ENCODE results near the gene CSTF3.

Gene CSTF3

DNA sequence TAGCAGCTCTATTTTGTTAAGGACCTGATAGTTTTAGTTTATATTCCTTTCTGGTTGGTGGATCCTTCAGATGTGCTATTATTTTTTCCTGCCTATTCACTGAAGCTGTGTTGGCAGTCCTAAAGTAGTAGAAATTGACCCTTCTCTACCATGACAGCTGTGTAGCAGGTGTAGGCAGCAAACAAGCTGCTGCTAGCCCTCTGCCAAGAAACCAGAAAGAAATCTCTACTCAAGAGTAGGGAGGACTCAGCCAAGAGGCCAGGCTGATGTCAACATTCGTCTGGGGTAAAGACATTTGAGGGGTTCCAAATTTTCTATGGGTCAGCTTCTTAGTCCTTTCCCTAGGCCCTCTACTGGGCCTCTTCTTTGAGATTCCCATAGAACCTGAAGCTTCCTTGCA is 51.2 kb downstream of the CSTF3 start:
- Histone ChIP-seq H3K4me1 (ENCODE audit: insufficient read depth, low read length) (no peaks in the 10 kb centered on the region), H2AFZ (ENCODE audit: low read depth, low read length) (no peak overlapping the region), H3K27me3 (ENCODE audit: insufficient read depth, low read length) (no peaks in the 10 kb centered on the region), H3K9me3 (ENCODE audit: low read length) (no peaks in the 10 kb centered on the region), H3K36me3 (ENCODE audit: insufficient read depth, low read length) (peaks cover 19% of the 10 kb centered on the region), H3K4me3 (ENCODE audit: low read length) (no peak overlapping the region)

DNA sequence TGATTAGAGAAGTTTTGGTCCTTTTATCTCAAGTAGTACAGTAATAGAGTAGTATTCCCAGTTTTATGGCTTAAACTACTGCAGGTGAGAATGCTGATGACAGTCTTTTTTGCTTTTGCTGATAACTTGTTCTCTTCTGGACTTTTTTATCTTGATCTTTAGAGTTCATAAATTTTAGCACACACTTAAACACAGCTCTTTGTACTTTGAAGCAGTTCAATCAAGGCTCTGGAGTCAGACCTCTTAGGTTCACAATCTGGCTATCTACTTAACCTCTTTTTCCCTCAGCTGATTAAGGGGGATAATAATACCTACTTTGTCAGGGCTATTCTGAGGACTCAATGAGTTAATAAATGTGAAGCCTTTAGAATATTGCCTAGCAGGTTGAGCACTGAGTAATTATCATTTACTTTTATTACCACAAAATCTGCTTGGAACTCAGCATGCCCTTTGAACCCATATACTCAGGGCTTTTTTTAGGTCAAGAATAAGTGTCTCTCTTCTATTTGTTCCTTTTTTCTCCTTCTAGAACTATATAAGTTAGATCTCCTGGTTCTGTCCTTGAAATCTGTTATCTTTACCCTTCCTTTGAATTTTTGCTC is 51.9 kb downstream of the CSTF3 start:
- H3K27me3 ChIP-seq (ENCODE audit: insufficient read depth, low read length) = no peaks in the 10 kb centered on the region
- H3K9me3 ChIP-seq (ENCODE audit: low read length) = no peaks in the 10 kb centered on the region
- H3K4me1 ChIP-seq (ENCODE audit: insufficient read depth, low read length) = no peaks in the 10 kb centered on the region
- H2AFZ ChIP-seq (ENCODE audit: low read depth, low read length) = no peak overlapping the region
- H3K36me3 ChIP-seq (ENCODE audit: insufficient read depth, low read length) = peaks cover 26% of the 10 kb centered on the region
- no peak overlapping the region for H3K4me3 ChIP-seq (ENCODE audit: low read length)

DNA sequence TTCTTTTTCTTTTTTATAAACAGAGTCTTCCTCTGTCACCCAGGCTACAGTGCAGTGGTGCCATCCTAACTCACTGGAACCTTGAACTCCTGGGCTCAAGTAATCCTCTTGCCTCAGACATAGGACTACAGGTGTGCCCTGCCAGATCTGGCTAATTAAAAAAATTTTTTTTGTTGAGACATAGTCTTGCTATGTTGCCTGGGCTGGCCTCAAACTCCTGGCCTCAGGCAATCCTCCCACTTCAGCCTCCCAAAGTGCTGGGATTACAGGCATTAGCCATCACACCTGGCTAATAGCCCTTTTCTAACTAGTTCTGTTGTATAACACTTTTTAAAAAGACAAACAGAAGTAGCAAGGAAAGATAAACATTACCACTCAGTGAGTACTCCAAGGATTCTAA is 57.4 kb downstream of the CSTF3 start:
- Histone ChIP-seq H3K27me3 (ENCODE audit: insufficient read depth, low read length) (no peaks in the 10 kb centered on the region), H3K4me1 (ENCODE audit: insufficient read depth, low read length) (no peaks in the 10 kb centered on the region), H3K36me3 (ENCODE audit: insufficient read depth, low read length) (peaks cover 61% of the 10 kb centered on the region), H3K4me3 (ENCODE audit: low read length) (no peak overlapping the region), H2AFZ (ENCODE audit: low read depth, low read length) (no peak overlapping the region), H3K9me3 (ENCODE audit: low read length) (no peaks in the 10 kb centered on the region)

DNA sequence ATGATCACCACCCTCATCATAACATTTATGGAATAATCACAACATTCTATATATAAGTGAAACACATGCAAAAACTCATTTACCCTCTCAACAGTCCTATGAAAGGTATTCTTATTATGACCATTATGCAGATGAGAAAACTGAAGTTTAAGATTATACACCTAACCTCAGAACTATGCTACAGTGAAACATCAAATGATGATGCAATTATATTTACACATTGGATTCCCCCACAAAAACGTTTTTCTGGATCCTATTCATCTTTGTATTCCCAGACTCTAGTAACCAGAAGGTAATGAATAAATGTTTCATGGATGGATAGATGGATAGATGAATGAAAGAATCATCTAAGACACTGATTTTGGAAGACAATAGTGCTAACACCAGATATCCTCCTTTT is 67.1 kb downstream of the CSTF3 start:
- no peaks in the 10 kb centered on the region for H3K9me3 ChIP-seq (ENCODE audit: low read length)
- H3K4me3 ChIP-seq (ENCODE audit: low read length) = no peak overlapping the region
- H3K4me1 ChIP-seq (ENCODE audit: insufficient read depth, low read length) = no peaks in the 10 kb centered on the region
- H3K27me3 ChIP-seq (ENCODE audit: insufficient read depth, low read length) = no peaks in the 10 kb centered on the region
- H2AFZ ChIP-seq (ENCODE audit: low read depth, low read length) = no peak overlapping the region
- H3K36me3 ChIP-seq (ENCODE audit: insufficient read depth, low read length) = peaks cover 55% of the 10 kb centered on the region

DNA sequence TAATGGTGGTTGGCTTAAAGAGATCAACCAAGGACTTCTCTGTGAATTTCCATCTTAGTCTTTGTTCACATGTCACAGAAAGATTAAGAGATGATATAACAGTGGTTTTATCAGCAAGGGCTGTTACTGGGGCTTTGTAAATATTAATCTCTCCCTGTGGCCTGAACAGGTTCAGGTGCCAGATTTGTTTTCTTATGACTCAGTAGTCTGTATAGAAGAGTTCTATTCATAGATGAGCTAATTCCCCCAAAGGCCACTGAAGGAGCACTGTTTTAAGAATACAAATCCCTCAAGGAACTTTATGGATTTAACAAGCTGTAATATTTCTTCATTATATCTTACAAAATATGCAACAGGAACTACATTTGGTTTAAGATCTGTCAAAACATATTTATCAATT is 71.5 kb downstream of the CSTF3 start:
- Histone ChIP-seq H3K4me3 (ENCODE audit: low read length) (no peak overlapping the region), H3K9me3 (ENCODE audit: low read length) (no peaks in the 10 kb centered on the region), H2AFZ (ENCODE audit: low read depth, low read length) (no peak overlapping the region), H3K4me1 (ENCODE audit: insufficient read depth, low read length) (no peaks in the 10 kb centered on the region), H3K27me3 (ENCODE audit: insufficient read depth, low read length) (no peaks in the 10 kb centered on the region), H3K36me3 (ENCODE audit: insufficient read depth, low read length) (peaks cover 55% of the 10 kb centered on the region)

DNA sequence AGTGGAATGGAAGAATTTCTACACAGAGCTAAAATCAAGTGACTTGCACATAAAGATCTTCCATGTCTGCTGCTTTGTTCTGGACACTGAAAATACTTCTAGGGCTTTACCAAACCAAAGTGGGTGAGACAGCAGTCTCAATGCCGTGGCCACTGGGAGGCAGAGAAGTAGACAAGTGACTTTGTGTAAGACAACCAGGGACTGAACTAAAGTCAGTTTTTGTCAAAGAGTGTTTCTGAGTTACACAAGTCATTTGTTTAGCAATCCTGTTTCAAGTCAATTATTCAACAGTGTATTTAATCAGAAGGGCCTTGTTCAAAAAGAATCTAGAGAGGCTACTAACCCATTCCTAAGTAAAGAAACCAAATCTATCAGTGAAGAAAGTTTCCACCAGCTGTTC is 75.3 kb downstream of the CSTF3 start:
- Histone ChIP-seq H3K9me3 (ENCODE audit: low read length) (no peaks in the 10 kb centered on the region), H3K4me3 (ENCODE audit: low read length) (no peak overlapping the region), H2AFZ (ENCODE audit: low read depth, low read length) (no peak overlapping the region), H3K4me1 (ENCODE audit: insufficient read depth, low read length) (no peaks in the 10 kb centered on the region), H3K27me3 (ENCODE audit: insufficient read depth, low read length) (no peaks in the 10 kb centered on the region), H3K36me3 (ENCODE audit: insufficient read depth, low read length) (peaks cover 77% of the 10 kb centered on the region)

DNA sequence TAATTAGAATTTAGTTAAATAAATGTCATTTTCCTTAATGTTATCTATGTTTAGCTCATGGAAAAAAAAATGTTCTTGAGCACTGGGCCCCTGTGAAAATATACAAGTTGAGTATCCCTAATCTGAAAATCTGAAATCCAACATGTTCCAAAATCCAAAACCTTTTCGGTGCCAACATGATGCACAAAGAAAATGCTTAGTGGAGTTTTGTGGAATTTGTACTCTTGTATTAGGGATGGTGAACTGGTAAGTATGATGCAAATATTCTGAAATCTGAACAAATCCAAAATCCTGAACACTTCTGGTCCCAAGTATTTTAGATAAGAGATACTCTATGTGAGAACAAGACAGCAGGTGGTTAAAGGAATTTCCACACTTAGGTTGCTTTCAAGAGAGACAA is 77.4 kb downstream of the CSTF3 start:
- Histone ChIP-seq H3K27me3 (ENCODE audit: insufficient read depth, low read length) (no peaks in the 10 kb centered on the region), H3K4me3 (ENCODE audit: low read length) (no peak overlapping the region), H3K4me1 (ENCODE audit: insufficient read depth, low read length) (no peaks in the 10 kb centered on the region), H2AFZ (ENCODE audit: low read depth, low read length) (no peak overlapping the region), H3K9me3 (ENCODE audit: low read length) (no peaks in the 10 kb centered on the region), H3K36me3 (ENCODE audit: insufficient read depth, low read length) (peaks cover 75% of the 10 kb centered on the region)

DNA sequence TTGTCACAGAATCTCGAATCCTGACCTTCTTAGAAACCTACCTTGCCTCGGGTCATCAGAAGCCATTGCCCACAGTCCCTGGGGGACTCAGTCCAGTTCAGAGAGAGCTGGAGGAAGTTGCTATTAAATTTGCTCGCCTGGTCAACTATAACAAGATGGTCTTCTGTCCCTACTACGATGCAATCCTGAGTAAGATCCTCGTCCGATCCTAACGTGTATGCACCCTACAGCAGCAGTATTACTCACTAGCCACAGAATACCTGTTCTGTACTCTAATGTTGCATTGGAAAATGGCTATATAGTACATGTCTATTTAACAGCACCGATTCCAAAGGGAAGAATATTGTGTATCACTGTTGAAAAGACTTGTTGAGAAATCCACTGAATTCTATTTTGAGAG is 88.8 kb downstream of the CSTF3 start:
- H3K4me1 ChIP-seq (ENCODE audit: insufficient read depth, low read length) = no peaks in the 10 kb centered on the region
- H3K36me3 ChIP-seq (ENCODE audit: insufficient read depth, low read length) = peaks cover 72% of the 10 kb centered on the region
- H2AFZ ChIP-seq (ENCODE audit: low read depth, low read length) = no peak overlapping the region
- H3K27me3 ChIP-seq (ENCODE audit: insufficient read depth, low read length) = no peaks in the 10 kb centered on the region
- H3K9me3 ChIP-seq (ENCODE audit: low read length) = peaks cover 2% of the 10 kb centered on the region
- no peak overlapping the region for H3K4me3 ChIP-seq (ENCODE audit: low read length)

DNA sequence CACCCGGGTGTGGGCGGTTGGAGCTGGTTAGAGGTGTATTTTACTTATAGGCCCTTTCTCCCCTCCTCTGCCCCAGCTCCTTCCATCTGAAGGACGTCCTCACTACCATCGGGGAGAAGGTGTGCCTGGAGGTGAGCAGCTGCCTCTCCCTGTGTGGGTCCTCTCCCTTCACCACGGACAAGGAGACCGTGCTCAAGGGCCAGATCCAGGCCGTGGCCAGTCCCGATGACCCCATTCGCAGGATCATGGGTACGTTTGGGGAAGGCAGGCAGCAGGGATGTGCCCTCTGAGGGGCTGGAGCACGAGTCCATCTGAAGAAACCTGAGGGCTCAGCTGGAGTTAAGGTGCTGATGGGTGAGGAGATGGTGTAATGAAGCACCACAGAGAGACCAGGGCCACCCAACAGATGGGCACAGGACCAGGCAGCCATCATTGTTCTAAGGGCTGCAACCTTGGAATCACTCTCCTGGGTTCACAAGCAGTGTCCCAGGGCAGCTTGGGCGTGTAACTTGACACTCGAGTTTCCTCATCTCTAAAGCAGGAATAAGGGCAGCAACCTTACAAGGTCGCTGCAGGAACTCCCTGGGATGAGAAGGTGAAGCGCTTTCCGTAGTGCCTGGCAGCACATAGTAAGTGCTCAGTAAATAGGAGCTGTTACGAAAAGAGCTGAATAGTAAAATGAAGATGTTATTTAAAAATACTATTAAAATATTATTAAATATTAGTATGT is 92.5 kb downstream of the CSTF3 start:
- Histone ChIP-seq H3K4me3 (ENCODE audit: low read length) (no peak overlapping the region), H3K9me3 (ENCODE audit: low read length) (peaks cover 2% of the 10 kb centered on the region), H3K4me1 (ENCODE audit: insufficient read depth, low read length) (no peaks in the 10 kb centered on the region), H2AFZ (ENCODE audit: low read depth, low read length) (no peak overlapping the region), H3K27me3 (ENCODE audit: insufficient read depth, low read length) (no peaks in the 10 kb centered on the region), H3K36me3 (ENCODE audit: insufficient read depth, low read length) (peaks cover 66% of the 10 kb centered on the region)

DNA sequence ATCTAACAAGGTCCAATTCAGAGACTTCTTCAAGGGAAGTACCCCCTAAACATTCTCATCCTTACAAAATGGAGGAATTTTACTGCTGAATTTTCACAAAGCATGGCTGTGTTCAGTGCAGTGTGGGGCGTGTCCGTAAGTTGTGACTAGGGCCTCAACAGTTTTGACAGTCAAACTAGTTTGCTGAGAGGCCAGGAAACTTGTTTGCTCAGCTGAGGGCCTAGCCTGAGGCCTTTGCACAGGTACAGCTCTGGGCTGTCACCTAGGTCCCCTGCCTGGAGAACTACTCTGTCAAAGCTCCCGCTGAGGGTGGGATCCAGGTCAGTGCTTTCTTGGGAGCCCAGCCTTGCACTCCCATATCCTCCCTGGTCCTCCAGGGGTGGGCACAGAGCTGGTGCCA is 94.0 kb downstream of the CSTF3 start:
- H3K36me3 ChIP-seq (ENCODE audit: insufficient read depth, low read length) = peaks cover 64% of the 10 kb centered on the region
- no peaks in the 10 kb centered on the region for H3K27me3 ChIP-seq (ENCODE audit: insufficient read depth, low read length)
- H3K9me3 ChIP-seq (ENCODE audit: low read length) = peaks cover 2% of the 10 kb centered on the region
- H2AFZ ChIP-seq (ENCODE audit: low read depth, low read length) = no peak overlapping the region
- H3K4me3 ChIP-seq (ENCODE audit: low read length) = no peak overlapping the region
- H3K4me1 ChIP-seq (ENCODE audit: insufficient read depth, low read length) = no peaks in the 10 kb centered on the region

DNA sequence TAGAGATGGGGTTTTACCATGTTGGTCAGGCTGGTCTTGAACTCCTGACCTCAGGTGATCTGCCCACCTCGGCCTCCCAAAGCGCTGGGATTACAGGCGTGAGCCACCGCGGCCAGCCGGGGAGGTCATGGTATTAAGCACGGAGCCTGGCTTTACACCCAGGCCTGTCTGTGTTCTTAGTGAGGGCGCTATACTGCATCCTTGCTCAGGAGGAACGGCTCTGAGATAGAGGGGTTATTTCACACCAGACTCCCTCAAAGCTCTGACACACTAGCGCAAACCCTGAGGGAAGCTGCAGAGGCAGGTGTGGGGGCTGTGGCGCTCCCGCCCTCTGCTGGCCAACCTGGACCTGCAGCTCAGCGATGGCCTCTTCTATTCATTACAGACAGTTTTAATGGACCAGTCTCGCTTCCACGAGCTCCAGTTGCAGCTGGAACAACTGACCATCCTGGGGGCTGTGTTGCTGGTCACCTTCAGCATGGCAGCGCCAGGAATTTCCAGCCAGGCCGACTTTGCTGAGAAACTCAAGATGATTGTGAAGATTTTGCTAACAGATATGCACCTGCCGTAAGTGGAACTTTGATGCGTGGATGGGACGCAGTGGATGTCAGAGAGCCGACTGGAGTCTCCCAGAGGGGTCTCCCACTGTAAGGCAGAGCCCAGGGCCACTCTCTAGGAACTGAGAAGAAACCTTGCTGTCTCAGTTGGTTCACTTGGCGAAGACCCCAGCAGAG is 95.7 kb downstream of the CSTF3 start:
- Histone ChIP-seq H3K9me3 (ENCODE audit: low read length) (peaks cover 2% of the 10 kb centered on the region), H3K36me3 (ENCODE audit: insufficient read depth, low read length) (peaks cover 68% of the 10 kb centered on the region)

DNA sequence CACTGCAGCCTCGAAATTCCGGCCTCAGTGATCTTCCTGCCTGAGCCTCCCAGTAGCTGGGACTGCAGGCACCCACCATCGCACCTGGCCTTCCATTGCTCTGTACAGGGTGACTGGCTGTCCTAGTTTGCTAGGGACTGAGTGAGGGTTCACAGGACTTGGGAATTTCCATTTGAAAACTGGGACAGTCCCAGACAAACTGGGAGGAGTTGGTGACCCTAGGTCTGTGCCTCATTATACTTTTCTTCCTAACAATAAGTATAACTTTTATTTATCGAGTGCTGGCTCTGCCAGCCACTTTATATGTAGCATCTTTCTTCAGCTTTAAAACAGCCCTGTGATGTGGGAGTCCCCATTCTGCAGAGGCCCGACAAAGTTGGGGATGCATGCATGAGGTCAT is 96.4 kb downstream of the CSTF3 start:
- no peaks in the 10 kb centered on the region for H3K27me3 ChIP-seq (ENCODE audit: insufficient read depth, low read length)
- H3K36me3 ChIP-seq (ENCODE audit: insufficient read depth, low read length) = peaks cover 70% of the 10 kb centered on the region
- H2AFZ ChIP-seq (ENCODE audit: low read depth, low read length) = no peak overlapping the region
- H3K4me3 ChIP-seq (ENCODE audit: low read length) = no peak overlapping the region
- H3K9me3 ChIP-seq (ENCODE audit: low read length) = peaks cover 2% of the 10 kb centered on the region
- no peaks in the 10 kb centered on the region for H3K4me1 ChIP-seq (ENCODE audit: insufficient read depth, low read length)

More for the DNA sequence above, 95.7 kb downstream of the CSTF3 start:
- no peak overlapping the region for H3K4me3 ChIP-seq (ENCODE audit: low read length)
- H3K4me1 ChIP-seq (ENCODE audit: insufficient read depth, low read length) = no peaks in the 10 kb centered on the region
- H3K27me3 ChIP-seq (ENCODE audit: insufficient read depth, low read length) = no peaks in the 10 kb centered on the region
- no peak overlapping the region for H2AFZ ChIP-seq (ENCODE audit: low read depth, low read length)

DNA sequence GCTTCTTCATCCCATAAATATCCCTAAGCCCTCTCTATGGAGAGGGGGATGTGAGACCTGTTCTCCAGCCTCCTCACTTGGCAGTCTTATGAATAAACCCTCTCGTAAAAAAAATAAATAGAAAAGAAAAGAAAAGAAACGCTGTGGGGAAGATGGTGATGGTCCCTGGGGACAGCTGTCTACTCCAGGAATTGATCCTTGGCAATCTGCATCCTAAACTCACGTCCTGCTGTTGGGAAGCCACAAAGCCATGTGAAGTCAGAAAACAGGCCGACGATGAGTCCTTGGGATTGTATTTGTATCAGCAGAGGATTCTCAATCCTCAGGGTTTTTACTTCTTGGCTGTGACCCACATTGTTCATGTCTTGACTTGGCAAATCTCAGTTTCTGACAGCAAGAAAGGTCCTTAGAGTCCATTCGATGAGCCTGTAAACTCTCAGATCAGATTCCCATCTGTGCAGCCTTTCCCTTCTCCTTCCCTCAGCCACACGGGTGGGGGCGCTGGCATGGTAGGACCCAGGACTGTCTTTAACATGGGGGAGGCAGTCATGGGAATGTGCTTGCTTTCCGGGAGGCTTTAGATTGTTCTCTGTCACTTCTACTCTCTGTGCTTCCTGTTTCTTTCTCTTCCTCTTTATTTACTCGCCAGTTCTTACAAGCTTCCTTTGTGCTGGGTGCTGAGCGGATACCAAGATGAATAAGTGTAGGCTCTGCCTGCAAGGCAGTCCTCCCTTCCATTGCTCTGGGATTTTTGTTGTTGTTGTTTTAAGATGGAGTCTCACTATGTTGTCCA is 97.1 kb downstream of the CSTF3 start:
- H3K4me1 ChIP-seq (ENCODE audit: insufficient read depth, low read length) = no peaks in the 10 kb centered on the region
- peaks cover 69% of the 10 kb centered on the region for H3K36me3 ChIP-seq (ENCODE audit: insufficient read depth, low read length)
- H2AFZ ChIP-seq (ENCODE audit: low read depth, low read length) = no peak overlapping the region
- no peaks in the 10 kb centered on the region for H3K27me3 ChIP-seq (ENCODE audit: insufficient read depth, low read length)
- peaks cover 2% of the 10 kb centered on the region for H3K9me3 ChIP-seq (ENCODE audit: low read length)
- no peak overlapping the region for H3K4me3 ChIP-seq (ENCODE audit: low read length)

Data from neuron (in vitro differentiated cells).